HepG2 (cell line): ENCODE data around the gene ZMIZ1. TPM values are rescaled to one million over a fixed set of nuclear protein-coding genes. Genes with fewer than 3 reads are reported as not detected.
A peak's percentile ranks its signal among the peaks of the same experiment; 100 is the strongest.

Experiments used
- ARNTL ChIP-seq: sonication (generic); formaldehyde crosslinking; IDR thresholded peaks from 2 replicates; pipeline ENCODE4 v1.4.0; 2020; ENCODE audit warnings: mild to moderate bottlenecking, missing genetic modification reagents
- CHD2 ChIP-seq: IDR thresholded peaks from 2 replicates; pipeline ENCODE4 v1.6.1; 2011; ENCODE audit warnings: low read depth, low read length, improper control_type of control experiment
- FLYWCH1 ChIP-seq: sonication (generic); formaldehyde crosslinking; IDR thresholded peaks from 2 replicates; pipeline ENCODE4 v1.8.1; 2023; ENCODE audit warnings: mild to moderate bottlenecking, missing genetic modification reagents
- FOSL1 ChIP-seq: sonication (generic); formaldehyde crosslinking; IDR thresholded peaks from 2 replicates; pipeline ENCODE4 v1.9.0; 2021; ENCODE audit warnings: missing genetic modification reagents, borderline replicate concordance
- HIVEP1 ChIP-seq: sonication (generic); formaldehyde crosslinking; IDR thresholded peaks from 2 replicates; pipeline ENCODE4 v1.4.0; 2020; ENCODE audit warnings: mild to moderate bottlenecking, missing genetic modification reagents
- HNRNPH1 ChIP-seq: fragments of 200-400 bp; formaldehyde crosslinking; optimal IDR thresholded peaks from 2 replicates; pipeline ENCODE3; 2017; ENCODE audit warnings: mild to moderate bottlenecking, low read depth, low read length
- KDM6A ChIP-seq: IDR thresholded peaks from 2 replicates; pipeline ENCODE4 v1.6.1; 2016; ENCODE audit warnings: low read depth
- MEIS2 ChIP-seq: sonication (generic); formaldehyde crosslinking; IDR thresholded peaks from 2 replicates; pipeline ENCODE4 v1.9.0; 2021; ENCODE audit warnings: mild to moderate bottlenecking, missing genetic modification reagents
- NFIB ChIP-seq: sonication (generic); formaldehyde crosslinking; IDR thresholded peaks from 2 replicates; pipeline ENCODE4 v1.9.0; 2021; ENCODE audit warnings: missing genetic modification reagents, mild to moderate bottlenecking, borderline replicate concordance
- NPAS2 ChIP-seq: sonication (generic); formaldehyde crosslinking; IDR thresholded peaks from 2 replicates; pipeline ENCODE4 v1.8.0; 2022; ENCODE audit warnings: mild to moderate bottlenecking, missing genetic modification reagents, borderline replicate concordance
- PAWR ChIP-seq: sonication (generic); formaldehyde crosslinking; IDR thresholded peaks from 2 replicates; pipeline ENCODE4 v1.4.0; 2020; ENCODE audit warnings: missing genetic modification reagents, mild to moderate bottlenecking, borderline replicate concordance
- TBL1XR1 ChIP-seq: fragments of 150-350 bp; IDR thresholded peaks from 2 replicates; pipeline ENCODE4 v1.6.1; 2014; ENCODE audit warnings: borderline replicate concordance, low read length; ENCODE audit not compliant: partially characterized antibody
- U2AF1 ChIP-seq: fragments of 200-400 bp; formaldehyde crosslinking; optimal IDR thresholded peaks from 2 replicates; pipeline ENCODE3; 2017; ENCODE audit warnings: mild to moderate bottlenecking, low read depth, low read length
- ZKSCAN1 ChIP-seq: fragments of 150-350 bp; IDR thresholded peaks from 2 replicates; pipeline ENCODE4 v1.6.1; 2014; ENCODE audit warnings: low read length
- ZNF20 ChIP-seq: sonication (generic); formaldehyde crosslinking; IDR thresholded peaks from 2 replicates; pipeline ENCODE4 v1.4.0; 2020; ENCODE audit warnings: mild to moderate bottlenecking, moderate library complexity, missing genetic modification reagents
- ZNF354B ChIP-seq: sonication (generic); formaldehyde crosslinking; IDR thresholded peaks from 2 replicates; pipeline ENCODE4 v1.8.0; 2022; ENCODE audit warnings: mild to moderate bottlenecking, missing genetic modification reagents
- ZNF451 ChIP-seq: sonication (generic); formaldehyde crosslinking; IDR thresholded peaks from 2 replicates; pipeline ENCODE4 v1.5.0; 2020; ENCODE audit warnings: mild to moderate bottlenecking, missing genetic modification reagents
- ZNF546 ChIP-seq: sonication (generic); formaldehyde crosslinking; conservative IDR thresholded peaks from 2 replicates; pipeline ENCODE4 v1.8.1; 2023; ENCODE audit warnings: mild to moderate bottlenecking, missing genetic modification reagents
- ZNF563 ChIP-seq: sonication (generic); formaldehyde crosslinking; IDR thresholded peaks from 2 replicates; pipeline ENCODE4 v1.8.0; 2022; ENCODE audit warnings: mild to moderate bottlenecking, moderate library complexity, missing genetic modification reagents
- ZNF746 ChIP-seq: sonication (generic); formaldehyde crosslinking; IDR thresholded peaks from 2 replicates; pipeline ENCODE4 v1.8.0; 2022; ENCODE audit warnings: mild to moderate bottlenecking, missing genetic modification reagents
- ZNF761 ChIP-seq: sonication (generic); formaldehyde crosslinking; conservative IDR thresholded peaks from 2 replicates; pipeline ENCODE4 v1.4.0; 2020; ENCODE audit warnings: mild to moderate bottlenecking, missing genetic modification reagents
- ZNF816 ChIP-seq: sonication (generic); formaldehyde crosslinking; IDR thresholded peaks from 2 replicates; pipeline ENCODE4 v1.8.0; 2022; ENCODE audit warnings: missing genetic modification reagents, mild to moderate bottlenecking, borderline replicate concordance
- ZSCAN9 ChIP-seq: IDR thresholded peaks from 2 replicates; pipeline ENCODE4 v1.6.1; 2016; ENCODE audit warnings: borderline replicate concordance
- polyA plus RNA-seq, 8 experiments: library from polyadenylated mRNA; depleted of rRNA in 3 of 8; stranded (reverse) in 7 of 8; unstranded in 1 of 8; fragments of >200 nt; fragmentation: Illumina TruSeq in 4 of 8; extraction: Trizol in 4 of 8; gene quantifications; 2 replicates each; pipeline versions ENCODE4 v1.2.1 to v1.2.3, GENCODE V29; 2011 to 2016; ENCODE audit warnings: low read depth in 4 of 8, missing spikeins in 1 of 8, mixed read lengths in 1 of 8; ENCODE audit not compliant: insufficient read depth in 1 of 8
- total RNA-seq, 5 experiments: library from RNA; depleted of rRNA; stranded (reverse); fragments of >200 nt; fragmentation: Illumina TruSeq; extraction: Trizol; gene quantifications; 2 replicates each; pipeline ENCODE4 v1.2.3, GENCODE V29; 2016; ENCODE audit warnings: low read depth in 1 of 5
- TF ChIP-seq, protein P1 (sequence below): sonication (generic); formaldehyde crosslinking; conservative IDR thresholded peaks from 2 replicates; pipeline ENCODE4 v1.8.0; 2022; ENCODE audit warnings: missing genetic modification reagents
- TF ChIP-seq, protein P2 (sequence below): sonication (generic); formaldehyde crosslinking; IDR thresholded peaks from 2 replicates; pipeline ENCODE4 v1.9.0; 2021; ENCODE audit warnings: missing genetic modification reagents, borderline replicate concordance
- TF ChIP-seq, protein P3 (sequence below): sonication (generic); formaldehyde crosslinking; IDR thresholded peaks from 2 replicates; pipeline ENCODE4 v1.4.0; 2020; ENCODE audit warnings: mild to moderate bottlenecking, missing genetic modification reagents

Gene ZMIZ1
- total and polyA plus RNA-seq, 2 of the 13 experiments (the other 11 are each of a cell fraction or from before 2014, with no cell fraction given) = 5.3 to 10.2 TPM

DNA sequence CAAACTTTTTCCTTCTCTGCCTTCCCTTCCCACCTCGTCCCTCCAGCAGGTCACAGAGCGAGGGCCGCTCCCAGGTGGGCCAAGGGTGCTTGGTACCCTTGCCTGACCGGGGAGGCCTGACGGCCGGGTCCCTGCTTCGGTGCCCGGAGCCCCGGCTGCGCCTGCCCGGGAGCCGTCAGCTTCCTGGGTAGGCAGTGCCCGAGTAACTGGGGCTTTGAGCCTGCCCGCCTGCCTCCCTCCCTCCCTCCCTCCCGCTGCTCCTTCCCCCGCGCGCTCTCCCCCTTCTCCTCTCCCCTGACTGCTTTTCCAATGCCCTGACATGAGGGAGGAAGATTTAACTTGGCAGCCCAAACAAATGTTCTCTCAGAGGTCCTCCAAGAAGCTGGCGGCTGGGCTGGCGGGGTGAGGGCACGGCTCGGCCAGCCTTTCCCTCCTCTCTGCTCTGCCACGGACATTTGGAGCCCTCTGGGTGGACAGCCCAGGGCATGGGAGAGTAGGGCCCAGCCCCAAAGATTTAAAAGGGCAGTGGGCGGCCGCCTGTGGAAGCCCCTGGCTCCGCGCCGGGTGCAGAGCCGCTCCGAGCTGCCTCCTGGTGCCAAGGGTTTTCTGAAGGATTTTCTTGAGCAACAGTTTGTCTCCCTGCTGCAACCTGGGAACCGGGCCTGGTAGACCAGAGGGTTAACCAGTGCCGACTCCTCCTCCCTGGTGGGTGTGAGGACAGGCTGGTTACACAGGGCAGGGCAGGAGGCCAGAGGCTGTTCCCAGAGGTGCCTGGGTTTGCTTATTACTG lies 2.0 kb downstream of the ZMIZ1 start (continued):
- TF ChIP-seq HNRNPH1 = no peak
- TF ChIP-seq MEIS2 (CRISPR knock-in tag) = peak; percentile 71; the same call in 1 of the 2 replicates
- no peak for TF ChIP-seq FLYWCH1
- no peak for TF ChIP-seq ZNF451 (CRISPR knock-in tag)
- TF ChIP-seq, protein P1, sequence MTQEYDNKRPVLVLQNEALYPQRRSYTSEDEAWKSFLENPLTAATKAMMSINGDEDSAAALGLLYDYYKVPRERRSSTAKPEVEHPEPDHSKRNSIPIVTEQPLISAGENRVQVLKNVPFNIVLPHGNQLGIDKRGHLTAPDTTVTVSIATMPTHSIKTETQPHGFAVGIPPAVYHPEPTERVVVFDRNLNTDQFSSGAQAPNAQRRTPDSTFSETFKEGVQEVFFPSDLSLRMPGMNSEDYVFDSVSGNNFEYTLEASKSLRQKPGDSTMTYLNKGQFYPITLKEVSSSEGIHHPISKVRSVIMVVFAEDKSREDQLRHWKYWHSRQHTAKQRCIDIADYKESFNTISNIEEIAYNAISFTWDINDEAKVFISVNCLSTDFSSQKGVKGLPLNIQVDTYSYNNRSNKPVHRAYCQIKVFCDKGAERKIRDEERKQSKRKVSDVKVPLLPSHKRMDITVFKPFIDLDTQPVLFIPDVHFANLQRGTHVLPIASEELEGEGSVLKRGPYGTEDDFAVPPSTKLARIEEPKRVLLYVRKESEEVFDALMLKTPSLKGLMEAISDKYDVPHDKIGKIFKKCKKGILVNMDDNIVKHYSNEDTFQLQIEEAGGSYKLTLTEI (CRISPR knock-in tag) = no peak
- TF ChIP-seq ZKSCAN1 = no peak
- no peak for TF ChIP-seq ZNF20 (CRISPR knock-in tag)
- TF ChIP-seq NFIB (CRISPR knock-in tag) = peak; percentile 66; the same call in 1 of the 2 replicates
- TF ChIP-seq PAWR = no peak
- 0 out of 2 replicates have a peak, but pooled peaks have one; percentile 46 for TF ChIP-seq ZSCAN9
- no peak for TF ChIP-seq NPAS2
- no peak for TF ChIP-seq HIVEP1 (CRISPR knock-in tag)
- no peak for TF ChIP-seq KDM6A (CRISPR knock-in tag)
- TF ChIP-seq ZNF546 (CRISPR knock-in tag) = no peak
- TF ChIP-seq ZNF761 (CRISPR knock-in tag) = no peak
- no peak for TF ChIP-seq ARNTL
- no peak for TF ChIP-seq U2AF1
- TF ChIP-seq TBL1XR1 = no peak
- TF ChIP-seq ZNF354B (CRISPR knock-in tag) = no peak
- TF ChIP-seq ZNF816 (CRISPR knock-in tag) = no peak
- no peak; the same call in 1 of the 2 replicates for TF ChIP-seq ZNF563
- peak; percentile 39; the same call in 1 of the 2 replicates for TF ChIP-seq ZNF746 (CRISPR knock-in tag)
- TF ChIP-seq, protein P2, sequence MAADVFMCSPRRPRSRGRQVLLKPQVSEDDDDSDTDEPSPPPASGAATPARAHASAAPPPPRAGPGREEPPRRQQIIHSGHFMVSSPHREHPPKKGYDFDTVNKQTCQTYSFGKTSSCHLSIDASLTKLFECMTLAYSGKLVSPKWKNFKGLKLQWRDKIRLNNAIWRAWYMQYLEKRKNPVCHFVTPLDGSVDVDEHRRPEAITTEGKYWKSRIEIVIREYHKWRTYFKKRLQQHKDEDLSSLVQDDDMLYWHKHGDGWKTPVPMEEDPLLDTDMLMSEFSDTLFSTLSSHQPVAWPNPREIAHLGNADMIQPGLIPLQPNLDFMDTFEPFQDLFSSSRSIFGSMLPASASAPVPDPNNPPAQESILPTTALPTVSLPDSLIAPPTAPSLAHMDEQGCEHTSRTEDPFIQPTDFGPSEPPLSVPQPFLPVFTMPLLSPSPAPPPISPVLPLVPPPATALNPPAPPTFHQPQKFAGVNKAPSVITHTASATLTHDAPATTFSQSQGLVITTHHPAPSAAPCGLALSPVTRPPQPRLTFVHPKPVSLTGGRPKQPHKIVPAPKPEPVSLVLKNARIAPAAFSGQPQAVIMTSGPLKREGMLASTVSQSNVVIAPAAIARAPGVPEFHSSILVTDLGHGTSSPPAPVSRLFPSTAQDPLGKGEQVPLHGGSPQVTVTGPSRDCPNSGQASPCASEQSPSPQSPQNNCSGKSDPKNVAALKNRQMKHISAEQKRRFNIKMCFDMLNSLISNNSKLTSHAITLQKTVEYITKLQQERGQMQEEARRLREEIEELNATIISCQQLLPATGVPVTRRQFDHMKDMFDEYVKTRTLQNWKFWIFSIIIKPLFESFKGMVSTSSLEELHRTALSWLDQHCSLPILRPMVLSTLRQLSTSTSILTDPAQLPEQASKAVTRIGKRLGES (CRISPR knock-in tag) = no peak
- TF ChIP-seq FOSL1 (CRISPR knock-in tag) = no peak
- TF ChIP-seq, protein P3, sequence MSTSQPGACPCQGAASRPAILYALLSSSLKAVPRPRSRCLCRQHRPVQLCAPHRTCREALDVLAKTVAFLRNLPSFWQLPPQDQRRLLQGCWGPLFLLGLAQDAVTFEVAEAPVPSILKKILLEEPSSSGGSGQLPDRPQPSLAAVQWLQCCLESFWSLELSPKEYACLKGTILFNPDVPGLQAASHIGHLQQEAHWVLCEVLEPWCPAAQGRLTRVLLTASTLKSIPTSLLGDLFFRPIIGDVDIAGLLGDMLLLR = no peak
- no peak for TF ChIP-seq CHD2
